GM19372 (cell line): ENCODE measurements around the gene HEATR3.

Source experiments
- ATAC-seq: cut with Tn5 transposase; IDR thresholded peaks from one replicate; pipeline ENCODE4 v1.9.1; 2021; ENCODE audit warnings: mild to moderate bottlenecking, low read depth, moderate library complexity; ENCODE audit not compliant: unreplicated experiment

The HEATR3 gene, protein sequence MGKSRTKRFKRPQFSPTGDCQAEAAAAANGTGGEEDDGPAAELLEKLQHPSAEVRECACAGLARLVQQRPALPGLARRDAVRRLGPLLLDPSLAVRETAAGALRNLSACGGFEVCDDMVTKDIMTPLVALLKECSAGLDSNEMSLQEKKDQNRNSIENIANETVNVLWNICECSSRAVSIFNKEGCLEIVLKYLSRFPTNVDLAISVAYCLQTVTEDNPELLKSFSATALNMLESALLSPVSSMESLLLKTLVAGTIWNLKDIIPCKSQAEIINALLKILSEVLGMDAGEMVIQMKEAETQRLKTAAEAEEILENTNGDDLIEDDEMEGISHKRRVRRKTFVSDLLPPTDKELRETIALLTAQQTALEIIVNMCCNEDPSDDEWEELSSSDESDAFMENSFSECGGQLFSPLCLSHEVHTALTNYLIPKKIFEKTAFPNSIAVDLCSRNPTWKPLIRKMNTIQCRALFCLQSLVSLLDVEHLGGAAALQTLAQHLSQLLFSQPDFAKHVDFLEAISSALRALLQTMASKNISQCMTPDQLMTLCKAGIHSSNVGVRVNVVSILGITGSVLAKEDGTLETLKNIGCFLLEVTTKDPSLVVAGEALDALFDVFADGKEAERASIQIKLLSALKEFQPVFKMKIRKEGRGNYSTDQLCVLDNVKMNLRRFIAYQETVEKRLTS

GRCh38 chr16:50065624-50066481 lies at the start of gene HEATR3:
HEATR3 (plus strand) TSS chr16:50065970; CDS start chr16:50066132, 162 bp downstream.
- ATAC-seq: peak; percentile 81

GRCh38 chr16:50017553-50017952 lies 48.2 kb upstream of the HEATR3 start:
- ATAC-seq: no peak

- no peak for ATAC-seq
These were observed 44.2 kb upstream of the HEATR3 start for GRCh38 chr16:50021544-50021943.

GRCh38 chr16:50023641-50024040 lies 42.1 kb upstream of the HEATR3 start:
- ATAC-seq: no peak

- no peak for ATAC-seq
These were observed 41.6 kb upstream of the HEATR3 start for GRCh38 chr16:50024207-50024606.

GRCh38 chr16:50024684-50025536 lies 40.9 kb upstream of the HEATR3 start, which contains the start of gene CNEP1R1:
CNEP1R1 (plus strand) TSS chr16:50025225; CDS start chr16:50025316, 91 bp downstream.
- peak; percentile 99 for ATAC-seq

DNA sequence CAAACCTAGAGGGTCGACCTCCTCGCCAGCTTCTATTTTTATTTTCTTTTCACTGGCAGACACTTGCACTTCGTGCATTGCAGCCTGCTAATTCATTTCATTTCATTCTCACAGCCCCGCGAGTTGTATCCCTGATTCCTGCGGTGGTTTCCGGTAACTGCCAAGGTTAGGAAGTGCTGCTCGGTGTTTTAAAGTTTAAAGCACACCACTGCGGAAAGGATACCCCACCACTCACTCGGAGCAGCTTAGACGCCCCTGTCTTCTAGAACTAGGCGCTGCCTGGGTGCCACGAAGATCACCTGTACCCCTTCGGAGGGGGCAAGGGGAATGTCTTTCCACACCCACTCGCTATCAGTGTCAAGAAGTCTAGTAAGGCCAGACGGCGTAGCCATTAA lies 40.2 kb upstream of the HEATR3 start:
- ATAC-seq: peak; percentile 6

- ATAC-seq: no peak
These were observed 37.9 kb upstream of the HEATR3 start for GRCh38 chr16:50027829-50028228.

DNA sequence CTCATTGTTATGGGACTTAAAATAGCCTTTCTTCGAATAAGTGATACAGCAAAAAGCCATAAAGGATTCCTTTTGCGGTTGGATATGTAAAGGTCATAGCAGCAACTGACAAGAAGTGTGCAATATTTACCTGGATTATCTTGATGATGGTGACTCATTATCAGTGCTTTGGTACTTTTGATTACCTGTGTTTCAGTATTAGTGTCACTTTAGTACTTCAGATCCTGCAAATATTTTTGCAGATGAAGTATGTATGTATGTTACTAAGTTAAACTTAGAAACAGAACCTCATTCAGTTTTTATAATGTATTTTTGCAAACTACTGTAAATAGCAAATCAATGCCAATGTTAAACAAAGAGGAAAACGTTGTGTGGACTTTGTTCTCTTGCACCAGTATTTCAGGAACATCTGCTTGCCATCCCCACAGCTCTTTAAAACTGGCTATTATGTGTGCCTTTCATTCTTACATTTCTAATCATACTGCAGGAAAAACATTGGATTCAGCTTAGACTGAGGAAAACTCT lies 30.2 kb upstream of the HEATR3 start:
- ATAC-seq: no peak

DNA sequence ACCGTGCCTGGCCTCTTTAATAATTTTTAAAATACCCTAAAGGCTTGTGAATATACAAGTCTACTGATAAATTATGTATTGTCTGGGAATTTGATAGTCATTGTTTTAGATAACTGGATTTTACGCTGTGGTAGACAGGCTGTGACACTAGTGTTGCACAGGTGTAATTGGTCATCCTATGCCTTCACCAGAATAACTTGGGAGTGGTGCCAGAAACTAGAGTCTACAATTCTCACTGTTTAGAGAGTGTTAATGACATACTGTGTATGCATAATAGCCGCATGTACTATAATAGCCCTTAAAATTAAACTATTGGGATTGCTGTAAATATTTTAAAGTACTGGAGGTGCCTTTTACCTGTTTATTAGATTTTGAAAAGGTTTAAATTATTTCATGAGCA lies 29.3 kb upstream of the HEATR3 start:
- no peak for ATAC-seq

- no peak for ATAC-seq
These were observed 28.0 kb upstream of the HEATR3 start for GRCh38 chr16:50037662-50038220.

- ATAC-seq: no peak
These were observed 27.5 kb upstream of the HEATR3 start for GRCh38 chr16:50038286-50038685.

GRCh38 chr16:50038756-50039529 lies 26.8 kb upstream of the HEATR3 start:
- no peak for ATAC-seq

DNA sequence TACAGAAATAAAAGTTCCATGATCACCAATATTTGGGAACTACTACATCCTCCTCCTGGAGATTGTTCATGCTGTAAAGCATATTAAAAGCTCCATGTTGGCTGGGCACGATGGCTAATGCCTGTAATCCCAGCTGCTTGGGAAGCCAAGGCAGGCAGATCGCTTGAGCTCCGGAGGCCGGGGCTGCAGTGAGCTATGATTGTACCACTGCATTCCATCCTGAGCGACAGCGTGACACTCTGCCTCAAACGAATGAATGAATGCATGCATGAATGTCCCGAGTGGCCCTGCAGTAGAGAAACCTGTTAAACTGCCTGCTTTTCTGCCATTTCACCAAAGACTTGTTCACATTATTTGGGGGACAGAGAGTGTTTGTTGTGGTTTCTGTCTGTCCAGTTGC lies 25.8 kb upstream of the HEATR3 start:
- ATAC-seq: no peak

GRCh38 chr16:50040710-50041109 lies 25.1 kb upstream of the HEATR3 start:
- ATAC-seq: no peak

GRCh38 chr16:50043358-50043757 lies 22.4 kb upstream of the HEATR3 start:
- ATAC-seq: no peak

- ATAC-seq: no peak
These were observed 20.4 kb upstream of the HEATR3 start for GRCh38 chr16:50045412-50045811.

GRCh38 chr16:50046853-50047252 lies 18.9 kb upstream of the HEATR3 start:
- no peak for ATAC-seq

DNA sequence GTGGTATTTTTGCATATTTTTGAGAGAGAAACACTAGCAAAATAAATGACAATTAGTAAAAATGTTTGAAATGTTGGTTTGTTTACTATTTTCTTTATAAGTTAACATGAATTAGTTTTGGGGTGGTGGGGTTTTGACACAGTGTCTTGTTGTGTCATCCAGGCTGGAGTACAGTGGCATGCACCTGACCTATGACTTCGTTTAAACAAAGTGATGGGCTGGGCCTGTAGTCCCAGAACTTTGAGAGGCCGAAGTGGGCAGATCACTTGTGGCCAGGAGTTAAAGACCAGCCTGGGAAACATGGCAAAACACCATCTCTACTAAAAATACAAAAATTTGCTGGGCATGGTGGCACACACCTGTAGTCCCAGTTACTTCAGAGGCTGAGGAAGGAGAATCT lies 17.9 kb upstream of the HEATR3 start:
- no peak for ATAC-seq
